GM23338 (cell line): ENCODE measurements around the gene ZNF581.

Experiments used
- CREB1 ChIP-seq: fragments of 250-450 bp; sonication (Bioruptor Pico); IDR thresholded peaks from 2 replicates; pipeline ENCODE4 v1.5.0; 2020; ENCODE audit warnings: low read depth, mild to moderate bottlenecking, moderate library complexity
- EZH2 ChIP-seq: fragments of 200-600 bp; sonication (generic); IDR thresholded peaks from one replicate; pipeline ENCODE4 v1.8.0; 2017; ENCODE audit warnings: antibody characterized with exemption, mild to moderate bottlenecking, low read depth; ENCODE audit not compliant: unreplicated experiment
- EZH2phosphoT487 ChIP-seq: fragments of 200-600 bp; sonication (generic); IDR thresholded peaks from one replicate; pipeline ENCODE4 v1.8.1; 2018; ENCODE audit warnings: antibody characterized with exemption; ENCODE audit not compliant: unreplicated experiment
- JUNB ChIP-seq: IDR thresholded peaks from one replicate; pipeline ENCODE4 v1.6.1; 2016; ENCODE audit warnings: antibody characterized with exemption; ENCODE audit not compliant: unreplicated experiment
- POLR2AphosphoS5 ChIP-seq: IDR thresholded peaks from 2 replicates; pipeline ENCODE4 v1.6.1; 2016; ENCODE audit warnings: antibody characterized with exemption, low read depth
- STAT1 ChIP-seq: IDR thresholded peaks from one replicate; pipeline ENCODE4 v1.6.1; 2016; ENCODE audit warnings: antibody characterized with exemption; ENCODE audit not compliant: unreplicated experiment
- ZNF114 ChIP-seq: fragments of 250-450 bp; sonication (Bioruptor Pico); IDR thresholded peaks from 2 replicates; pipeline ENCODE4 v1.5.0; 2020; ENCODE audit warnings: mild to moderate bottlenecking, moderate library complexity
- ZNF331 ChIP-seq: fragments of 250-450 bp; sonication (Bioruptor Pico); IDR thresholded peaks from 2 replicates; pipeline ENCODE4 v1.5.0; 2020; ENCODE audit warnings: low read depth, mild to moderate bottlenecking, moderate library complexity
- TF ChIP-seq, protein P1 (sequence below): IDR thresholded peaks from one replicate; pipeline ENCODE4 v1.6.1; 2018; ENCODE audit warnings: antibody characterized with exemption; ENCODE audit not compliant: unreplicated experiment
- TF ChIP-seq, protein P2 (sequence below), 2 experiments: fragments of 200-600 bp in 1 of 2; sonication (generic) in 1 of 2; conservative IDR thresholded peaks; 2 replicates each; pipeline versions ENCODE4 v1.5.1 to v1.6.1; 2016 to 2017; ENCODE audit warnings: antibody characterized with exemption in 2 of 2, low read depth in 2 of 2, mild to moderate bottlenecking in 2 of 2, moderate library complexity in 1 of 2
- TF ChIP-seq, protein P3 (sequence below): IDR thresholded peaks from 2 replicates; pipeline ENCODE4 v1.6.1; 2016; ENCODE audit warnings: antibody characterized with exemption

DNA sequence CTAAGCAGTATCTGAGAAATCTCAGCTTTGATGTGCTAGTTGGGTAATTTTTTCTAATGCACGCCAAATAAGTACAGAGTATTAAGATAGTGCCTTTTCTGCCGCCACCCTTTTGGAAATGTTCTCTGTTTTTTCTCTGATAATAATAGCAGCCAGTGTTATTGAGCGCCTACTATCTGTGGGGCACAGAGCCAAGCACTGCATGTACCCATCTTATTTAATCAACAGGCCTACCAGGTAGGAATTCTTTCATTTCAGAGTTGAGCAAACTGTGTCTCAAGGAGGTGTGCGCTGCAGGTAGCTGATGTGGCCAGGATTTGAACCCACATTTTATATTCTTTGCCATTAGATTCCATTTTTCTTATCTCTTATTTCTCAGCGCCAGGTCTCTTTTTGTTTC lies 32.9 kb downstream of the ZNF581 start:
- TF ChIP-seq POLR2AphosphoS5 (no peak), ZNF114 (CRISPR knock-in tag) (no peak), EZH2 (no peak), JUNB (no peak), STAT1 (no peak), EZH2phosphoT487 (no peak), ZNF331 (CRISPR knock-in tag) (no peak), CREB1 (no peak)
- TF ChIP-seq, protein P1, sequence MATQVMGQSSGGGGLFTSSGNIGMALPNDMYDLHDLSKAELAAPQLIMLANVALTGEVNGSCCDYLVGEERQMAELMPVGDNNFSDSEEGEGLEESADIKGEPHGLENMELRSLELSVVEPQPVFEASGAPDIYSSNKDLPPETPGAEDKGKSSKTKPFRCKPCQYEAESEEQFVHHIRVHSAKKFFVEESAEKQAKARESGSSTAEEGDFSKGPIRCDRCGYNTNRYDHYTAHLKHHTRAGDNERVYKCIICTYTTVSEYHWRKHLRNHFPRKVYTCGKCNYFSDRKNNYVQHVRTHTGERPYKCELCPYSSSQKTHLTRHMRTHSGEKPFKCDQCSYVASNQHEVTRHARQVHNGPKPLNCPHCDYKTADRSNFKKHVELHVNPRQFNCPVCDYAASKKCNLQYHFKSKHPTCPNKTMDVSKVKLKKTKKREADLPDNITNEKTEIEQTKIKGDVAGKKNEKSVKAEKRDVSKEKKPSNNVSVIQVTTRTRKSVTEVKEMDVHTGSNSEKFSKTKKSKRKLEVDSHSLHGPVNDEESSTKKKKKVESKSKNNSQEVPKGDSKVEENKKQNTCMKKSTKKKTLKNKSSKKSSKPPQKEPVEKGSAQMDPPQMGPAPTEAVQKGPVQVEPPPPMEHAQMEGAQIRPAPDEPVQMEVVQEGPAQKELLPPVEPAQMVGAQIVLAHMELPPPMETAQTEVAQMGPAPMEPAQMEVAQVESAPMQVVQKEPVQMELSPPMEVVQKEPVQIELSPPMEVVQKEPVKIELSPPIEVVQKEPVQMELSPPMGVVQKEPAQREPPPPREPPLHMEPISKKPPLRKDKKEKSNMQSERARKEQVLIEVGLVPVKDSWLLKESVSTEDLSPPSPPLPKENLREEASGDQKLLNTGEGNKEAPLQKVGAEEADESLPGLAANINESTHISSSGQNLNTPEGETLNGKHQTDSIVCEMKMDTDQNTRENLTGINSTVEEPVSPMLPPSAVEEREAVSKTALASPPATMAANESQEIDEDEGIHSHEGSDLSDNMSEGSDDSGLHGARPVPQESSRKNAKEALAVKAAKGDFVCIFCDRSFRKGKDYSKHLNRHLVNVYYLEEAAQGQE: no peak
- TF ChIP-seq, protein P2, sequence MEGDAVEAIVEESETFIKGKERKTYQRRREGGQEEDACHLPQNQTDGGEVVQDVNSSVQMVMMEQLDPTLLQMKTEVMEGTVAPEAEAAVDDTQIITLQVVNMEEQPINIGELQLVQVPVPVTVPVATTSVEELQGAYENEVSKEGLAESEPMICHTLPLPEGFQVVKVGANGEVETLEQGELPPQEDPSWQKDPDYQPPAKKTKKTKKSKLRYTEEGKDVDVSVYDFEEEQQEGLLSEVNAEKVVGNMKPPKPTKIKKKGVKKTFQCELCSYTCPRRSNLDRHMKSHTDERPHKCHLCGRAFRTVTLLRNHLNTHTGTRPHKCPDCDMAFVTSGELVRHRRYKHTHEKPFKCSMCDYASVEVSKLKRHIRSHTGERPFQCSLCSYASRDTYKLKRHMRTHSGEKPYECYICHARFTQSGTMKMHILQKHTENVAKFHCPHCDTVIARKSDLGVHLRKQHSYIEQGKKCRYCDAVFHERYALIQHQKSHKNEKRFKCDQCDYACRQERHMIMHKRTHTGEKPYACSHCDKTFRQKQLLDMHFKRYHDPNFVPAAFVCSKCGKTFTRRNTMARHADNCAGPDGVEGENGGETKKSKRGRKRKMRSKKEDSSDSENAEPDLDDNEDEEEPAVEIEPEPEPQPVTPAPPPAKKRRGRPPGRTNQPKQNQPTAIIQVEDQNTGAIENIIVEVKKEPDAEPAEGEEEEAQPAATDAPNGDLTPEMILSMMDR (conservative IDR thresholded peaks at IDR 0.05; ENCODE audit: low read depth in 2 of 2): no peak
- TF ChIP-seq, protein P3, sequence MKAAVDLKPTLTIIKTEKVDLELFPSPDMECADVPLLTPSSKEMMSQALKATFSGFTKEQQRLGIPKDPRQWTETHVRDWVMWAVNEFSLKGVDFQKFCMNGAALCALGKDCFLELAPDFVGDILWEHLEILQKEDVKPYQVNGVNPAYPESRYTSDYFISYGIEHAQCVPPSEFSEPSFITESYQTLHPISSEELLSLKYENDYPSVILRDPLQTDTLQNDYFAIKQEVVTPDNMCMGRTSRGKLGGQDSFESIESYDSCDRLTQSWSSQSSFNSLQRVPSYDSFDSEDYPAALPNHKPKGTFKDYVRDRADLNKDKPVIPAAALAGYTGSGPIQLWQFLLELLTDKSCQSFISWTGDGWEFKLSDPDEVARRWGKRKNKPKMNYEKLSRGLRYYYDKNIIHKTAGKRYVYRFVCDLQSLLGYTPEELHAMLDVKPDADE: no peak
